ENCODE measurements around the gene PDZD2.

PDZD2 gene

DNA sequence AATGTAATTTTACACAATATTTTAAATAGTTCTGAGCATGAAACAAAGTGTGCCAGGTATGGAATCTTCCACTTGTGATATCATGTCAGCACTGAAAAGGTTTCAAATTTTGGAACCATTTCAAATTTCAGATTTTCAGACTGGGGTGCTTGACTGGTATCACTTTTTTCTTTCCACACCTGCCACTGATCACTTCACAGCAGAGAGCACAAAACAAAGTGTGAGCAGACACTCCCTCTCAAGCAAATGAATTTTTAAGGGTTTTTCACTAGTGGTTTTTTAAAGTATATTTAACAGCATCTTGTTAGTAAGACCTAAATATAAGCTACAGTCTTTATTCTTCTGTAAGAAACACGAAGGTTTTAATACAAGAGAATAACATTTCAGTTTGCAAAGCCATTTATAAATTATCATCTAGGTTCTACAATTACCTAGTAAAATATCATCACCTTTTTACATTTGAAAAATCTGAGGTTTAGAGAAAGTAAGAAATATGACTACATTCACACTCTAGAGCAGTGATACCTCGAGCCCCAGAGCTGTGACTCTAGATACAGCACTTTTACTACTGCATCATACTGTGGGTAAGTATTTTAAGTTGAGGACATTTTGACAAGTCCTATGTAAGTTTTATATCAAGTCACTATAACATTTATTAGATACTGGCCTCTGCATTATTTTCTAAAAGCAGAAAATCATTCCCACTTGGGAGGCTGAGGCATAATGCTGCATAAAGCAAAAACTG is 520.6 kb downstream of the PDZD2 start:
- no peak for DNase-seq

DNA sequence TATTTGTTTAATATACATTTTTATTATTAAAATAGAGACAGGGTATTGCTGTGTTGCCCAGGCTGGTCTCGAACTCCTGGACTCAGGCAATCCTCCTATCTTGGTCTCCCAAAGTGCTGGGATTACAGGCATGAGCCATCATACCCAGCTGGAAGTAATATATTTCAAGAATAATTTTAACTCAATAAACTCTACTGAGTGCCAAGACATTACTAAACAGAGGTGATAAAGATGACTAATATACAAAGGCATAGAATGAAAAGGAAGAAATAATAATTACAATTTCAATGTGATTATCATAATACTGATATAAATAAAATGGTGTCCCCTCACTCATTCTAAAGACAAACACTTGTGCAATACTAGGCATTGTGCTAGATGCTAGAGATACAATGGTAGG is 521.3 kb downstream of the PDZD2 start:
- no peak for DNase-seq

Measured in NCI-H2029 treated with DMSO at 0.1 percent for 48 hours (cell line).